ENCODE measurements around the gene P2RX4. TPM values are rescaled to one million over a fixed set of nuclear protein-coding genes. Genes with fewer than 3 reads are reported as not detected.

Gene P2RX4
- total and polyA plus RNA-seq, 2 of the 8 experiments (the other 6 are each of a cell fraction or from before 2014, with no cell fraction given), result 9.5 to 12.2 TPM

DNA sequence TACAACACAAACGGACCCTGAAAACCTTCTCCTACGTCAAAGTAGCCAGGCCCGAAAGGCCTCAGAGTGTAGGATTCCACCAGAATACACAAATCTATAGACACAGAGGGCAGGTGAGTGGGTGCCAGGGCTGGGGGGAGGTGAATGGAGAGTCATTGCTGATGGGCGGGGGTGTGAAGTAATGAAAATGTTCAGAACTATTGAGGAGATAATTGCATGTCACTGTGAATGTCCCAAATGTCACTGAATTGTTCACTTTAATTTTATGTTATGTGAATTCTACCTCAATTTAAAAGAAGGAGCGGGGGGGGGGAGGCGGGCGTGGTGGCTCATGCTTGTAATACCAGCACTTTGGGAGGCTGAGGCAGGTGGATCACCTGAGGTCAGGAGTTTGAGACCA, 36.0 kb downstream of the P2RX4 start (continued):
- TF ChIP-seq RFX5 (IDR thresholded peaks at IDR 0.05; ENCODE audit: borderline replicate concordance, low read depth, low read length) (no peak), CTBP2 (IDR thresholded peaks at IDR 0.05; ENCODE audit: borderline replicate concordance, insufficient read depth, insufficient read length, low read length) (no peak), POLR2AphosphoS5 (IDR thresholded peaks at IDR 0.05; ENCODE audit: low read depth, low read length) (no peak), CREB1 (IDR thresholded peaks at IDR 0.05) (no peak)
- TF ChIP-seq, protein P1, sequence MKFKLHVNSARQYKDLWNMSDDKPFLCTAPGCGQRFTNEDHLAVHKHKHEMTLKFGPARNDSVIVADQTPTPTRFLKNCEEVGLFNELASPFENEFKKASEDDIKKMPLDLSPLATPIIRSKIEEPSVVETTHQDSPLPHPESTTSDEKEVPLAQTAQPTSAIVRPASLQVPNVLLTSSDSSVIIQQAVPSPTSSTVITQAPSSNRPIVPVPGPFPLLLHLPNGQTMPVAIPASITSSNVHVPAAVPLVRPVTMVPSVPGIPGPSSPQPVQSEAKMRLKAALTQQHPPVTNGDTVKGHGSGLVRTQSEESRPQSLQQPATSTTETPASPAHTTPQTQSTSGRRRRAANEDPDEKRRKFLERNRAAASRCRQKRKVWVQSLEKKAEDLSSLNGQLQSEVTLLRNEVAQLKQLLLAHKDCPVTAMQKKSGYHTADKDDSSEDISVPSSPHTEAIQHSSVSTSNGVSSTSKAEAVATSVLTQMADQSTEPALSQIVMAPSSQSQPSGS (IDR thresholded peaks at IDR 0.05; ENCODE audit: low read length), result no peak
